22Rv1 (cell line): Measurements from ENCODE around the gene NFATC3.

Experiments used
- H3K27ac ChIP-seq: fragments of 450-650 bp; 2 replicates; pipeline ENCODE4 v1.5.1; 2017
- ZFX ChIP-seq: fragments of 450-650 bp; IDR thresholded peaks from 2 replicates; pipeline ENCODE4 v1.6.1; 2017; ENCODE audit warnings: antibody characterized with exemption, borderline replicate concordance
- TF ChIP-seq, protein P1 (sequence below): fragments of 450-650 bp; IDR thresholded peaks from 2 replicates; pipeline ENCODE4 v1.5.1; 2017; ENCODE audit warnings: mild to moderate bottlenecking

Gene NFATC3

DNA sequence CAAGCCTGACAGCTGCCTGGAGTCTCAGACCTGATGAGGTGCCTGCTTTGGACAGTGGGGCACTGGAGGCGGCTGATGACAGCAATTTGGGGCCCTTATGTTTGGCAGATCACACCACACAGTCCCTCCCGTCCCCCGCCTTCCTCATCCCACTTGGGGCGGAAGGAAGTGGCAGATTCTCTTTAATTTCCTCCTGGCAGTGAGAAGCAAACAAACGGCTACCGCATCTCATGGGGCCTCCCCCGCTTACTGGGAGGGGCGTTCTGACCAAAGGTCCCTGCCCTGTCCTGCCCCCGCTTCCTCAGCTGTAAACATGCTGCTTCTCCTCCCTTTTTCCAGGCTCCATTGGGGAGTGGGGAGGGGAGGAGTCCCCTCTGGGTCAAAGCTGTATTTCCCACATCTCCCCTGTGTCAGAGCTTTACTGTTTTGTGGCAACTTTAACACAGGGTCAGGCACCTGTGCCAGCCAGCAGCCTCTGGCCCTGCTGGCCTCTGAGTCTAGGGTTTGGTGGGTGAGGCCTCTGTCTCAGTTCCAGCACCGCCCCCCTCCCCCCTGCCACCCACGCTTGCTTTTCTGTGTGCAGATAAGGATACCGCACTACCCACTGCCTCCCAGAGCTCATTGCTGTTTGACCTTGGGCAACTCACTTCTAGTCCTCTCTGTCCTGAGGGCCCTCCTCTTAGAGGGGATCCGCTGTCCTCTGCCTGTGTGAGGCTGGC lies 5.4 kb upstream of the NFATC3 start:
- H3K27ac ChIP-seq, result no peak overlapping the region
- TF ChIP-seq ZFX, result no peak
- TF ChIP-seq, protein P1, sequence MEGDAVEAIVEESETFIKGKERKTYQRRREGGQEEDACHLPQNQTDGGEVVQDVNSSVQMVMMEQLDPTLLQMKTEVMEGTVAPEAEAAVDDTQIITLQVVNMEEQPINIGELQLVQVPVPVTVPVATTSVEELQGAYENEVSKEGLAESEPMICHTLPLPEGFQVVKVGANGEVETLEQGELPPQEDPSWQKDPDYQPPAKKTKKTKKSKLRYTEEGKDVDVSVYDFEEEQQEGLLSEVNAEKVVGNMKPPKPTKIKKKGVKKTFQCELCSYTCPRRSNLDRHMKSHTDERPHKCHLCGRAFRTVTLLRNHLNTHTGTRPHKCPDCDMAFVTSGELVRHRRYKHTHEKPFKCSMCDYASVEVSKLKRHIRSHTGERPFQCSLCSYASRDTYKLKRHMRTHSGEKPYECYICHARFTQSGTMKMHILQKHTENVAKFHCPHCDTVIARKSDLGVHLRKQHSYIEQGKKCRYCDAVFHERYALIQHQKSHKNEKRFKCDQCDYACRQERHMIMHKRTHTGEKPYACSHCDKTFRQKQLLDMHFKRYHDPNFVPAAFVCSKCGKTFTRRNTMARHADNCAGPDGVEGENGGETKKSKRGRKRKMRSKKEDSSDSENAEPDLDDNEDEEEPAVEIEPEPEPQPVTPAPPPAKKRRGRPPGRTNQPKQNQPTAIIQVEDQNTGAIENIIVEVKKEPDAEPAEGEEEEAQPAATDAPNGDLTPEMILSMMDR, result no peak

DNA sequence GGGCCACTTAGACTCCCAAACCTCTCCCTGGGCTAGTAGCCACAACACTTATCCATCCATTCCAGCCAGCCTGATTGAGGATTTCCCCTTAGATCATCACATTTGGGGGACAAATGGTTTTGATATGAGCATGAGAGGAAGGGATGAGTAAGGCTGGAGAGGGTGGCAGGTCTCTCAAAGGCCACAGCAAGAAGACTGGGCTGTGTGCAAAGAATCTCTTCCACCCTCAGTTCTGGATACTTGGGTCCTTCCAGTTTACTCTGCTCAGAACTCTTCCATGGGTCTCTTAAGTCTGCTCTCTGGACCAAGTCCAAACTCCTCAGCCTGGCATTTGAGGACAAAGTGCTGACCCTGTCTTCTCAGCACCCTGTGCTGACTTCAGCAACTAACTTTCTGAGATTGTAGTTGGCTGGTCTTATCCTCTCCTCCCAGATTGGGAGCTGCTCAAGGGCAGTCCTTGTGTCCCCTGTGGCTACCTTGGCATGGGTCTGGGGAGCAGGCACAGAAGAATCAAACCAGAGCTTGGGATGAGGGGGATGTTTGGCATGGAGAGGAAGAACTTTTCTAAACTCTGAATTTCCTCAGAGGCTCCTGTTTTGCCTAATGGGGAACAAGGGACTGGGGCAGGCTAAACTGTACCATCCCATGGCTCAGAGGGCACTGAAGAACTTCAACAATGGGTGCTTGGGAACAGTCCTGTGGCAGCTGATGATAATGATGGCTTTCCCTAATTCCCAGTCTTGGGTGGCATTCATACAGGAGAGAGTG lies 3.1 kb upstream of the NFATC3 start:
- H3K27ac ChIP-seq, result no peak overlapping the region
- TF ChIP-seq, protein P1, result no peak
- no peak for TF ChIP-seq ZFX

DNA sequence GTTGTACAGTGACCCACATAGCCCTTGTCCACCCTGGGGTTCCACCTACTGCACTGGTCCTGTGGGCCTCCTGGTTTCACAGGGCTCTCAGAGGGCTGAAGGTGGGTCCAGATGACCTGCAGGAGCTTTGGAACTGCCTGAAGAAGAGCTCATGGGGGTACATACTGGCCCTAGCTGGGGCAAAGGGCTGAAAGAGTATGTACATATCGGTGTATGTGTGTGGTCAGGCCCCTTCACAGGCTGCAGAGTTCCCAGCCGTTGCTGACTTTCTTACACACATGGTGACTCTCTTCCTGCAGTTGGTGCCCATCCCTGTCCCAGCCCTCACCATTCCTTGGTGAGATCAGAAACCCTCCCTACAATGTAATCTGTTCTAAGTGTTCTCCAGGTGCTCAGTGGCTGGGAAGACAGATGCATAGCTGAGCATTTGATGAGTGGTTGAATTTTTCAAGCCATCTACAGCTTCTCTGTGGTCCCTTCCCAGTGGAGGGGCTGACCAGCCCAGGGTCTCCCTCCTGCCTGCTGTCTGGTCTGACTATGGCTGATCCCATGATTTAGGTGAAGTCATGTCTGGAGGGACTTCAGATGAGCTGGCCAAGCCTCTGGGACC lies 2.4 kb upstream of the NFATC3 start:
- TF ChIP-seq, protein P1, result no peak
- no peak for TF ChIP-seq ZFX
- no peak overlapping the region for H3K27ac ChIP-seq

DNA sequence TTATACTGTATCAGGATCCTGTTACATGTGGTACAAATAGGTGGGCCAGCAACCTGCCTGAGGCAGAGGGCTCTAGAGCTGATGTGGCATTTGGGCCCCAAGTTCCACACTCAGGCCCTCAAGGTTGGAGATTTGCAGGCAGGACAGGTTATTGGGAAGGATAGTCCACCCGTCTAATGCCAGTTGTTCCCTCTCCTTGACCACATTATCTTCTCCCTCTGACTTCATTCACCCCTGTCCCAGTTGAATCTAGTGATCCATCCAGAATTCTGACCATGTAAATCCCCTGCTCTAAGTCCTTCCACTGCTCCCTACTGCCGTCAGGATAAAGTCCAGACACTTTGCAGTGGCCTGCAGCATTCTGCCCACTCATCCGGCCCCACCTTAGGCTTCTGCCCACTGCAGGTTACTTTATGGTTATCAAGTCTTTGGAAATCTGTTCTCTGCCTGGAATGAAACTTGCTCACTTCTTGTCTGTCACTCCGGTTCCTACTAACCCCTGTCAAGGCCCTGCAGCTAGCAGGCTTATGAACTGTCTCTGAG lies 1.9 kb upstream of the NFATC3 start:
- TF ChIP-seq ZFX, result no peak
- TF ChIP-seq, protein P1, result no peak
- peak overlapping the region; percentile 7; the same call in 1 of the 2 replicates for H3K27ac ChIP-seq

DNA sequence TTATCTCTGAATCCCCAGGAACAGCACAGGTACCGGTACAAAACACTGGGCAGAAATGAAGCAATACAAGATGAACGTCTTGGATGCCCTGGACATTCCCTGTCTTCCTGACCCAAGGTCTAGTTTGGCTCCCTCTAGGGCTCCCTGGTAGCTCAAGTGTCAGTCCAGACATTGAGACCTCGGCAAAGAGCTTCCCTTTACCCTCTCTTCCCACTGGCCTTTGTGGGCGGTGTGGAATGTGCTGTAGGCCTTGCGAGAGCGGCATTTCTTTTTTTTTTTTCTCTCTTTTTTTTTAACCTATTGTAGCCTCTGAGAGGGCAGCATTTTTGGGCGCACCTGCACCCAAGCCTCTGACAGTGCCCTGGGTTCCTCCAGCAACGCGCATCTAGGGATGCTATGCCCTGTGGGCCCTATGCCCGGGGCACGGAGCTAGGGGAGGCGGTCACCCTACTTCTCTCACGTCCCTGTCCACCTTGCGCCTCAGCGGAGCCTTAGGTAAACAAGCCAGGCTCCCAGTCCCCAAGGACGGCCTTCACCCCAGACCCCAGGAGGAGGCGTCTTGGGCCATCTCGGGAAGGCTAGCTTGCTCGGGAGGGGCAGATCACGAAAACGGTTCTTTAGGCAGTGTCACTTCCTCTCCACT lies 1.2 kb upstream of the NFATC3 start:
- peak overlapping the region; percentile 7; the same call in 1 of the 2 replicates for H3K27ac ChIP-seq
- TF ChIP-seq, protein P1, result no peak
- no peak for TF ChIP-seq ZFX

DNA sequence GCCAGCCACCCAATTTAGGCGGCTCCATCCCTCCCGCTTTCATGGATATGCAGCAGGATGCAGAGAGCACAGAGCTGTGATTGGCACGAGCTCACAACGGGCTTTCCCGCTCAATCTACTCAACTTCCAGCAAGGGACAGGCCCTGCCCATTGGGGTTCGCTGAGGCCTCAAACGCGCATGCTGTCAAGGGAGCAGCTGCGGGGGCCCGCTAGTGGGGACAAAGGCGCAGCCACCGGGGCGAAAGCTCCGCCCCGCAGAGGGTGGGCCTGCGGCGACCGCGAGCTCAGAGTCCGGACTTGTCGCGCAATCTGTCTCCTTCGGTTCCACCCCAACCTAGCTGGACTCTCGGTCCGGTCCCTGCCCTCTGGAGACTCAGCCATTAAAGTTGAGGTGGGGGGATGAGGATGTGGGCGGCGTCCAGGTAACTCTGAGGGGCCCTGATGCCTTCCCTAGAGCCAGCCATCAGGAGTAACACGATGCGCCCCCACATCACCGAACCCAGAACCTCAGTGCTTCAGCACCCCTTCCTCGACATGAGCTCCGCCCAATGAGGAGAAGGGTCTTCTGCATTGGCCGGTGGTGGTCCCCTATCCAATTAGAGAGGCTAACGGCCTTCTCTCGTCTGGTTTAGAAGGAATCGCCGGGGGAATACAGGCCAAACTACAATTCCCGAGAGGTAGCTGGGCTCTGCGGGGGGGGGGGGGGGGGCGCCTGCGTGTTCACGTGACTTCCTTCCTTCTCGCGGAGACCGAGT lies 489 bp upstream of the NFATC3 start:
- peak overlapping the region; percentile 95 for H3K27ac ChIP-seq
- no peak for TF ChIP-seq ZFX
- TF ChIP-seq, protein P1, result no peak
